ENCODE results near the gene HNRNPL. TPM values are rescaled to one million over a fixed set of nuclear protein-coding genes. Genes with fewer than 3 reads are reported as not detected.
"Not testable (repeated sequence)": the region's sequence is repeated elsewhere in the genome, so short reads cannot be mapped to it uniquely, and the experiment has no call there.

The HNRNPL gene
- total and polyA plus RNA-seq, 2 experiments from 2014 or later: 123 to 245 TPM

DNA sequence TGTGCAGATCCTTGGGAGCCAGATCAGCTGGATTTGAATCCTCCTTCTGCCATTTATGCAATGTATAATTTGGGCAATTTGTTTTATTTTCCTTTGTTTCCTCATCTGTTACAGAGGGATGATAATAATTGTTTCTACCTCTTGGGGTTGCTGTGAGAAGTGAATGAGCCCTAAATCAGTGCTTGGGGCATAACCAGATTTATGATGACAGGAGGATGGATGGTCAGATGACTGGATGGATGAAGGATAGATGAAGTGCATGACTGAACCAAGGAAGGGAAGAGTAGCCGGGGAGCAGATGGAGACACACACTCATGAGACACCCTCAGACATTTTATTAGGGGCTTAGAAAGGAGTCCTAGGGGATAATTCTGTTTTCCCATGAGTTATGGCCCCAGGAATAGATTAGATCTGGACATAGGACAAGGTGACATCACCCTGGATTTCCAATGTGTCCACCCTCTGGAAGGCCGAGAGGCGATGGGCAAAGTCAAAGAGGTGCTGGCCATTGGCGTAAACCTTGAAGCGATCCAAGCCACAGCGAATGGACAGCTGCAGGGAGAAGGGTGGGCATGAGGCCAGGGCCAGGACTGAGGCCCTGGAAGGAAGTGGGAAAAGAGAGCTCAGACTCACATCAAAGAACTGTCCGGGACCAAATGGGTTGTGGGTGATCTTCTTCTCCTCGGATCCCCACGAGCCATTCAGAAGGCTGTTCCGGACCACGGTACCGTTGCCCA is 48.3 kb downstream of the HNRNPL start:
- in situ Hi-C loops (cut with MboI): no loop called here
- Histone ChIP-seq H3K4me3 (no peak overlapping the region), H3K27ac (no peak overlapping the region), H4K20me1 (ENCODE audit: insufficient read depth) (no peaks in the 10 kb centered on the region), H3K9me2 (ENCODE audit: insufficient read depth) (peaks cover 4% of the 10 kb centered on the region; the same call in 1 of the 2 replicates), H2AFZ (no peak overlapping the region), H3K4me1 (ENCODE audit: insufficient read depth) (peaks cover 8% of the 10 kb centered on the region), H3K36me3 (ENCODE audit: low read depth) (no peaks in the 10 kb centered on the region), H3K79me2 (ENCODE audit: insufficient read depth) (no peaks in the 10 kb centered on the region), H3K9ac (no peak overlapping the region), H3K4me2 (ENCODE audit: unreplicated experiment) (no peak overlapping the region), H3K27me3 (replicated peaks; ENCODE audit: insufficient read depth) (no peaks in the 10 kb centered on the region), H3F3A (ENCODE audit: insufficient read depth) (no peaks in the 10 kb centered on the region), H3K9me3 (ENCODE audit: low read depth) (no peaks in the 10 kb centered on the region)
- 89 to 91% methylated on average over 12 of the region's 12 CpGs for WGBS, 2 experiments (ENCODE audit: low coverage in 1 of 2, low lambda C conversion rate in 2 of 2, missing lambda C conversion rate in 2 of 2)
- no peak for TF ChIP-seq EZH2 (IDR thresholded peaks at IDR 0.05; ENCODE audit: insufficient read depth, poor library complexity, severe bottlenecking)
- TF ChIP-seq EZH2phosphoT487 (IDR thresholded peaks at IDR 0.05; ENCODE audit: insufficient read depth, low read depth): no peak
- DNase-seq: no peak

DNA sequence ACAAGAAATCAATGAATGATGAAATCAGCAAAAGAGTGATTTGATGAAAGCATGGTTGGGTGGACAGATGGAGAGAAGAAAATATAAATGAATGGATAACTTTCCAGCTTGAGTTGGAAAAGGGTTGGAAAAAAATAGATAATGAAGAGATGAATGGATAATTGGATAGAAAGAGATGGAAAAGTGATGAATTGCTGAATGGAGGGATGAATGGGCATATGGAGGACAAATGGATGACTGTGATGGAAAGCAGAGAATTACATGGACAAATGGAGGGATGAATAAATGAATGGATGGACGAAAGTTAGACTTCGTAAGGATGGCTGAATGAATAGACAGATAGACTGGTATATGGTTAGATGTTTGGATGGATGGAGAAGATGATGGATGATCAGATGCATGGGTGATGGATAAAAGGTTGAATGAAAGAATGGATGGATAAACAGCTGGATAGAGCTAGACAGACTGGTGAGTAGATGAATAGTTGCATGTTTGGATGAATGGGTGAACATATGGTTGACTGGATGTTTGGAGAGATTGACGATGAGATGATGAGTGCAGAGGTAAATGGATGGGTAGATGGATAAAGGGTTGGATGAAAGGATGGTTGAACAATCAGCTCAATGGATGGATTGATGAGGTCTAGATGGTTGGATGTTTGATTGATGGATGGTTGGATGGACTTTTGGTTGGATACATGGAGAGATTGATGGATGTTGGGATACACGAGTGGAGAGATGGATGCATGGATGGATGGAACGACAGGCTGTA is 49.0 kb downstream of the HNRNPL start:
- H2AFZ ChIP-seq: no peak overlapping the region
- 57 to 65% methylated on average over 5 of the region's 5 CpGs for WGBS, 2 experiments (ENCODE audit: low coverage in 1 of 2, low lambda C conversion rate in 2 of 2, missing lambda C conversion rate in 2 of 2)
- peaks cover 8% of the 10 kb centered on the region for H3K4me1 ChIP-seq (ENCODE audit: insufficient read depth)
- peaks cover 4% of the 10 kb centered on the region; the same call in 1 of the 2 replicates for H3K9me2 ChIP-seq (ENCODE audit: insufficient read depth)
- no peaks in the 10 kb centered on the region for H3K79me2 ChIP-seq (ENCODE audit: insufficient read depth)
- no peaks in the 10 kb centered on the region for H4K20me1 ChIP-seq (ENCODE audit: insufficient read depth)
- DNase-seq: no peak
- no peaks in the 10 kb centered on the region for H3K9me3 ChIP-seq (ENCODE audit: low read depth)
- no peaks in the 10 kb centered on the region for H3K36me3 ChIP-seq (ENCODE audit: low read depth)
- in situ Hi-C loops (cut with MboI): no loop called here
- H3F3A ChIP-seq (ENCODE audit: insufficient read depth): no peaks in the 10 kb centered on the region
- no peak overlapping the region for H3K4me2 ChIP-seq (ENCODE audit: unreplicated experiment)
- no peak overlapping the region for H3K9ac ChIP-seq
- H3K27ac ChIP-seq: no peak overlapping the region
- TF ChIP-seq EZH2 (IDR thresholded peaks at IDR 0.05; ENCODE audit: insufficient read depth, poor library complexity, severe bottlenecking): no peak
- TF ChIP-seq EZH2phosphoT487 (IDR thresholded peaks at IDR 0.05; ENCODE audit: insufficient read depth, low read depth): no peak
- no peak overlapping the region for H3K4me3 ChIP-seq
- H3K27me3 ChIP-seq (replicated peaks; ENCODE audit: insufficient read depth): no peaks in the 10 kb centered on the region

DNA sequence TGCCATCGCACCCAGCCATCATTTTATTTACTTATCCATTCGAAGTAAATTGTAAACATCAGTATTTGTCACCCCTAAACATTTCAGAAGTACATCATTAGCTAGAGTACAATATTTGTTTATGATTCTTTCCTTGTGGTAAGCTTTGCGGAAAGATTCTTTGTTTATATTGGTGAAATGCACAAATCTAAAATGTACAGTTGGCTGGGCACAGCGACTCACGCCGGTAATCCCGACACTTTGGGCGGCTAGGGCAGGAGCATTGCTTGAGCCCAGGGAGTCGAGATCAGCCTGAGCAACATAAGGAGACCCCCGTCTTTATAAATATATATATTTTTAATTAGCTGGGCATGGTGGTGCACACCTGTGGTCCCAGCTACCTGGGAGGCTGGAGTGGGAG is 50.7 kb downstream of the HNRNPL start:
- peak overlapping the region; percentile 51 for H3K27ac ChIP-seq
- H3K9me2 ChIP-seq (ENCODE audit: insufficient read depth): peaks cover 4% of the 10 kb centered on the region; the same call in 1 of the 2 replicates
- H3K36me3 ChIP-seq (ENCODE audit: low read depth): no peaks in the 10 kb centered on the region
- no peaks in the 10 kb centered on the region for H3K9me3 ChIP-seq (ENCODE audit: low read depth)
- H3K4me3 ChIP-seq: no peak overlapping the region
- H3K9ac ChIP-seq: no peak overlapping the region
- no peak for DNase-seq
- H3F3A ChIP-seq (ENCODE audit: insufficient read depth): no peaks in the 10 kb centered on the region
- peaks cover 8% of the 10 kb centered on the region for H3K4me1 ChIP-seq (ENCODE audit: insufficient read depth)
- no peak for TF ChIP-seq EZH2 (IDR thresholded peaks at IDR 0.05; ENCODE audit: insufficient read depth, poor library complexity, severe bottlenecking)
- no peak for TF ChIP-seq EZH2phosphoT487 (IDR thresholded peaks at IDR 0.05; ENCODE audit: insufficient read depth, low read depth)
- H2AFZ ChIP-seq: no peak overlapping the region
- H4K20me1 ChIP-seq (ENCODE audit: insufficient read depth): no peaks in the 10 kb centered on the region
- H3K4me2 ChIP-seq (ENCODE audit: unreplicated experiment): no peak overlapping the region
- in situ Hi-C loops (cut with MboI): no loop called here
- WGBS, 2 experiments (ENCODE audit: low coverage in 1 of 2, low lambda C conversion rate in 2 of 2, missing lambda C conversion rate in 2 of 2): 90 to 91% methylated on average over 10 of the region's 10 CpGs
- no peaks in the 10 kb centered on the region for H3K79me2 ChIP-seq (ENCODE audit: insufficient read depth)
- H3K27me3 ChIP-seq (replicated peaks; ENCODE audit: insufficient read depth): no peaks in the 10 kb centered on the region

- in situ Hi-C loops (cut with MboI); H3K27me3 ChIP-seq (replicated peaks; ENCODE audit: insufficient read depth); H3K9ac ChIP-seq; DNase-seq; H4K20me1 ChIP-seq (ENCODE audit: insufficient read depth); H3F3A ChIP-seq (ENCODE audit: insufficient read depth); H3K4me3 ChIP-seq; H3K27ac ChIP-seq; H3K9me3 ChIP-seq (ENCODE audit: low read depth); H3K36me3 ChIP-seq (ENCODE audit: low read depth); H2AFZ ChIP-seq; H3K4me2 ChIP-seq (ENCODE audit: unreplicated experiment); H3K9me2 ChIP-seq (ENCODE audit: insufficient read depth); H3K79me2 ChIP-seq (ENCODE audit: insufficient read depth): not testable (repeated sequence)
- 76% methylated on average over 21 of the region's 33 CpGs; no CpG with 5 or more reads in 1 of the 2 experiments for WGBS, 2 experiments (ENCODE audit: low coverage in 1 of 2, low lambda C conversion rate in 2 of 2, missing lambda C conversion rate in 2 of 2)
- peaks cover 15% of the 10 kb centered on the region for H3K4me1 ChIP-seq (ENCODE audit: insufficient read depth)
Observed at GRCh38 chr19:38797781-38798180, 52.0 kb downstream of the HNRNPL start.
